Smooth muscle cell (in vitro differentiated cells): Measurements from ENCODE around the gene WDR49. TPM values are rescaled to one million over a fixed set of nuclear protein-coding genes. Genes with fewer than 3 reads are reported as not detected.

Source experiments
- DNase-seq: peaks from one replicate; lab custom pipeline; 2025; ENCODE audit not compliant: unreplicated experiment; lab: John Stamatoyannopoulos, UW
- H2AFZ ChIP-seq: fragments of 200-600 bp; sonication (generic); 2 replicates; pipeline ENCODE4 v1.6.0; 2016; ENCODE audit warnings: antibody characterized with exemption, low read depth, mild to moderate bottlenecking
- H3F3A ChIP-seq: fragments of 200-600 bp; sonication (generic); 2 replicates; pipeline ENCODE4 v1.6.0; 2017; ENCODE audit warnings: antibody characterized with exemption, low read depth
- H3K27ac ChIP-seq: fragments of 200-600 bp; sonication (generic); 2 replicates; pipeline ENCODE4 v1.5.1; 2016; ENCODE audit warnings: low read depth, mild to moderate bottlenecking
- H3K27me3 ChIP-seq: fragments of 200-600 bp; sonication (generic); 2 replicates; pipeline ENCODE4 v1.6.1; 2016; ENCODE audit warnings: low read depth, mild to moderate bottlenecking
- H3K36me3 ChIP-seq: fragments of 200-600 bp; sonication (generic); 2 replicates; pipeline ENCODE4 v1.5.1; 2016; ENCODE audit warnings: low read depth
- H3K4me1 ChIP-seq: fragments of 200-600 bp; sonication (generic); 2 replicates; pipeline ENCODE4 v1.5.1; 2016; ENCODE audit warnings: low read depth
- H3K4me2 ChIP-seq: fragments of 200-600 bp; sonication (generic); 2 replicates; pipeline ENCODE4 v1.6.0; 2016; ENCODE audit warnings: mild to moderate bottlenecking
- H3K4me3 ChIP-seq: fragments of 200-600 bp; sonication (generic); 2 replicates; pipeline ENCODE4 v1.5.1; 2016; ENCODE audit warnings: mild to moderate bottlenecking
- H3K79me2 ChIP-seq: fragments of 200-600 bp; sonication (generic); 2 replicates; pipeline ENCODE4 v1.6.0; 2016; ENCODE audit warnings: low read depth, mild to moderate bottlenecking
- H3K9ac ChIP-seq: fragments of 200-600 bp; sonication (generic); 2 replicates; pipeline ENCODE4 v1.6.0; 2016; ENCODE audit warnings: low read depth
- H3K9me3 ChIP-seq: fragments of 200-600 bp; sonication (generic); replicated peaks from 2 replicates; pipeline ENCODE4 v1.5.1; 2016; ENCODE audit warnings: low read depth
- H4K20me1 ChIP-seq: fragments of 200-600 bp; sonication (generic); 2 replicates; pipeline ENCODE4 v1.6.0; 2016; ENCODE audit warnings: low read depth
- WGBS: methylation state at CpG from one replicate; pipeline ENCODE4 v1.1.7; 2016; ENCODE audit warnings: low lambda C conversion rate; 5-methylcytosine and 5-hydroxymethylcytosine counted together
- polyA plus RNA-seq: library from polyadenylated mRNA; unstranded; fragments of >200 nt; fragmentation: Nextera tagmentation; extraction: Ambion mirVana; gene quantifications from 2 replicates; pipeline ENCODE4 v1.2.1, GENCODE V29; 2016
- total RNA-seq: library from RNA; depleted of rRNA; stranded (reverse); fragments of >200 nt; gene quantifications from 2 replicates; pipeline ENCODE4 v1.2.3, GENCODE V29; 2014
- TF ChIP-seq, protein P1 (sequence below): fragments of 200-600 bp; sonication (generic); IDR thresholded peaks from 2 replicates; pipeline ENCODE4 v1.5.1; 2017; ENCODE audit warnings: borderline replicate concordance, mild to moderate bottlenecking, antibody characterized with exemption; ENCODE audit not compliant: insufficient read depth, poor library complexity, severe bottlenecking

The WDR49 gene
- total and polyA plus RNA-seq, 2 experiments from 2014 or later = 0.09 TPM; not detected in 1

DNA sequence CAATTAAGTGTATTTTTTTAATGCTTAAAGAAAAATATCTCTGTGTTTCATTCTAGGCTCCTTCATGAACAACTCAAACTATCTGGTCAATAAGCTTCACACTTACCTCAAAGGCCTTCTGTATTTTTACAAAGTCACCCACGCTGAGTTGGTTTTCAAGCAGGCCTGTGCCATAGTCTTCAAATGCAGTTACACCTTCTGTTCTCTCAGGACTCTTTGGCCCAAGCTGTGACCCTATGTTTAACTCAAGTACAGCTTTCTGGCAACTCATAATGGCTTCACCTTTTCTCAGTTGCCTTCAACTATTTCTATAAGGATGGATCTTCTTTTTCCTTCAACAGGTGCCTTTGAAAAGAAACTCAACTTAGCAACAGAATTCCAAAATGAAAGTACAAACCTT is 587 bp downstream of the WDR49 start:
- Histone ChIP-seq H3F3A (no peaks in the 10 kb centered on the region), H3K79me2 (no peaks in the 10 kb centered on the region), H3K4me1 (peaks cover 7% of the 10 kb centered on the region), H3K9me3 (no peaks in the 10 kb centered on the region), H2AFZ (no peak overlapping the region), H3K9ac (no peak overlapping the region), H3K4me2 (no peak overlapping the region), H3K27me3 (no peaks in the 10 kb centered on the region), H4K20me1 (no peaks in the 10 kb centered on the region), H3K36me3 (no peaks in the 10 kb centered on the region), H3K4me3 (no peak overlapping the region), H3K27ac (no peak overlapping the region)
- WGBS = 59% methylated on average over 1 of the region's 1 CpG
- TF ChIP-seq, protein P1, sequence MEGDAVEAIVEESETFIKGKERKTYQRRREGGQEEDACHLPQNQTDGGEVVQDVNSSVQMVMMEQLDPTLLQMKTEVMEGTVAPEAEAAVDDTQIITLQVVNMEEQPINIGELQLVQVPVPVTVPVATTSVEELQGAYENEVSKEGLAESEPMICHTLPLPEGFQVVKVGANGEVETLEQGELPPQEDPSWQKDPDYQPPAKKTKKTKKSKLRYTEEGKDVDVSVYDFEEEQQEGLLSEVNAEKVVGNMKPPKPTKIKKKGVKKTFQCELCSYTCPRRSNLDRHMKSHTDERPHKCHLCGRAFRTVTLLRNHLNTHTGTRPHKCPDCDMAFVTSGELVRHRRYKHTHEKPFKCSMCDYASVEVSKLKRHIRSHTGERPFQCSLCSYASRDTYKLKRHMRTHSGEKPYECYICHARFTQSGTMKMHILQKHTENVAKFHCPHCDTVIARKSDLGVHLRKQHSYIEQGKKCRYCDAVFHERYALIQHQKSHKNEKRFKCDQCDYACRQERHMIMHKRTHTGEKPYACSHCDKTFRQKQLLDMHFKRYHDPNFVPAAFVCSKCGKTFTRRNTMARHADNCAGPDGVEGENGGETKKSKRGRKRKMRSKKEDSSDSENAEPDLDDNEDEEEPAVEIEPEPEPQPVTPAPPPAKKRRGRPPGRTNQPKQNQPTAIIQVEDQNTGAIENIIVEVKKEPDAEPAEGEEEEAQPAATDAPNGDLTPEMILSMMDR = no peak
- DNase-seq = no peak

DNA sequence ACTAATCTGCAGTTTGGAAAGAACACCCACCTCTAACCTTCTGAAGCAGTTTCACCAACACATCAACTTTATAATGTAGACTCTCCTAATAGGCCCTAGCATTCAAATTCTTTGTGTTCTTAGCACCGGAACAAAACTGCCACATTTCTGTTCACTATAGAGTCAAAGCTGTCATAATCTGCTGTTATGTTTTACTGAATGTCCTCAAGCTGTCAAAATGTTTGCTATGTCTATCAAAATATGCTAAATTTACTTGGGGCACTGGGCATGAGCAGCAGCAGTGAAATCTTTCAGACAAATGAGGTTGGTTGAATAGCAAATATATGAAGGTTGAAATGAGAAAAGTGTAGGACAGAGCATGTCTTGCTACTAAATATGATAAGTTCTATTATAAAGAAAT is 1.9 kb downstream of the WDR49 start:
- Histone ChIP-seq H3K27ac (no peak overlapping the region), H4K20me1 (no peaks in the 10 kb centered on the region), H3K4me2 (no peak overlapping the region), H3K9ac (no peak overlapping the region), H3K27me3 (no peaks in the 10 kb centered on the region), H3F3A (no peaks in the 10 kb centered on the region), H3K9me3 (no peaks in the 10 kb centered on the region), H2AFZ (no peak overlapping the region), H3K4me3 (no peak overlapping the region), H3K4me1 (no peaks in the 10 kb centered on the region), H3K36me3 (no peaks in the 10 kb centered on the region), H3K79me2 (no peaks in the 10 kb centered on the region)
- no peak for DNase-seq
- TF ChIP-seq, protein P1 = no peak
- 91% methylated on average over 1 of the region's 1 CpG for WGBS

DNA sequence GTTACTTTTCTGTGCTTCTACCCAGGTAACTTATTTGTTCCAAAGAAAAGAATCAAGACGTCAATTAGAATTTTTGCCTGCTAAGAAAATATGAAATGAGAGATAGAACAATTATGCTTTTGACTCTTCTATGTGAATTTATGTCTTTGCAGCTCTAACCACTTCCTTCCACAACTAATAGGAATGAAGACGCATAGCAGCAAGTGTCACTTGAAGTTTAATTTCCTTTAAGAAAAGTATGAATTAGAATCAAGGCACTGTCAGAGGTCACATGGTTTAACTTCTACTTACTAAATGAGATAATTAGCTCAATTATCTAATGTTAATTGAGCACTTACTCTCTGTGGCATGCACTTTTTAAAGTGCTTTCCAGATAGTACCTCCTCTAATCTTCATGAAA is 3.3 kb downstream of the WDR49 start:
- Histone ChIP-seq H3K79me2 (no peaks in the 10 kb centered on the region), H3K27me3 (no peaks in the 10 kb centered on the region), H4K20me1 (no peaks in the 10 kb centered on the region), H3K4me2 (no peak overlapping the region), H2AFZ (no peak overlapping the region), H3K27ac (no peak overlapping the region), H3K4me3 (no peak overlapping the region), H3K4me1 (no peaks in the 10 kb centered on the region), H3K36me3 (no peaks in the 10 kb centered on the region), H3F3A (no peaks in the 10 kb centered on the region), H3K9me3 (no peaks in the 10 kb centered on the region), H3K9ac (no peak overlapping the region)
- TF ChIP-seq, protein P1 = no peak
- no peak for DNase-seq
- WGBS = 91% methylated on average over 2 of the region's 2 CpGs

DNA sequence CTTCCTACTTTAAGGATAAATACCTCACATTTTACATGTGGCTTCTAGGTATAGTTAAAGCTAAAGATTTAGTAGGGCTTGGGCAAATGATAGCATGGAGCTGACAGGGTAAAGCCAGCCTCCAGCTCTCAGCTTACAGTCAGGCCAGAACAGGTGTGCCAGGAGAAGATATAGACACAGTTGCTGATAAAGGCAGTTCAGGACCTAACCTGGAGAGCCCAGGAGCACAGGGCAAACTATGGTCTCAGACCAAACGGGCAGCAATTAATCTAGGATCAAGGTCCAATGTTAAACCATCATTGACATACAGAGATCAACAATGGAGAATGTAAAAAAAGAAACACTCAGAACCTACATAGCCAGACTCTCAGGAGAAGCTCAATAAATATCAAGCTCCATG is 4.0 kb downstream of the WDR49 start:
- no peak overlapping the region for H3K4me2 ChIP-seq
- no peaks in the 10 kb centered on the region for H3K79me2 ChIP-seq
- no peak overlapping the region for H3K4me3 ChIP-seq
- no peak overlapping the region for H3K27ac ChIP-seq
- no peaks in the 10 kb centered on the region for H3F3A ChIP-seq
- DNase-seq = no peak
- H4K20me1 ChIP-seq = no peaks in the 10 kb centered on the region
- TF ChIP-seq, protein P1 = no peak
- no peaks in the 10 kb centered on the region for H3K4me1 ChIP-seq
- no peak overlapping the region for H3K9ac ChIP-seq
- H2AFZ ChIP-seq = no peak overlapping the region
- H3K36me3 ChIP-seq = no peaks in the 10 kb centered on the region
- no peaks in the 10 kb centered on the region for H3K9me3 ChIP-seq
- no peaks in the 10 kb centered on the region for H3K27me3 ChIP-seq
- 88% methylated on average over 1 of the region's 1 CpG for WGBS
